ENCODE data around the gene SLC12A7.
"Not testable (repeated sequence)": the region's sequence is repeated elsewhere in the genome, so short reads cannot be mapped to it uniquely, and the experiment has no call there.

The SLC12A7 gene

GRCh38 chr5:1034986-1035385 lies 76.9 kb downstream of the SLC12A7 start:
- DNase-seq (ENCODE audit: low spot score), result no peak

DNA sequence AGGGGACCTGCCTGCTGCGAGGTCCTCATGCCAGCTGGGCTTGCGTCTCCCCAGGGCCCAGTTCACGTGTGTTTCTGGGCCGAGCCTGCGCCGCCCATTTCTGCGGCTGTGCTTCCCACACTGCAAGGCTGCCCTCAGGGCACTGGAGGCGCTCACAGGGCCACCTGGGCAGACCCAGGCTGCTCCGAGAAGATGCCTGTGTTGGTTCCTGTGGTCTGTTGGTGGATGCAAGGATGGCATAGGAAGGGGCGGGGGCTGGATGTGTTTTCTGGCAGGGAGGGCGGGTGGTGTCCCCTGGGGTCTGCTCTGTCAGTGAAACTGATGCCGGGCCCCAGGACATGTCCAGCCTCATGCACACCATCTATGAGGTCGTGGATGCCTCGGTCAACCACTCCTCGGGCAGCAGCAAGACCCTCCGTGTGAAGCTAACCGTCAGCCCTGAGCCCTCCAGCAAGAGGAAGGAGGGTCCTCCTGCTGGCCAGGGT lies 77.4 kb downstream of the SLC12A7 start:
- no peak for DNase-seq (ENCODE audit: low spot score)

DNA sequence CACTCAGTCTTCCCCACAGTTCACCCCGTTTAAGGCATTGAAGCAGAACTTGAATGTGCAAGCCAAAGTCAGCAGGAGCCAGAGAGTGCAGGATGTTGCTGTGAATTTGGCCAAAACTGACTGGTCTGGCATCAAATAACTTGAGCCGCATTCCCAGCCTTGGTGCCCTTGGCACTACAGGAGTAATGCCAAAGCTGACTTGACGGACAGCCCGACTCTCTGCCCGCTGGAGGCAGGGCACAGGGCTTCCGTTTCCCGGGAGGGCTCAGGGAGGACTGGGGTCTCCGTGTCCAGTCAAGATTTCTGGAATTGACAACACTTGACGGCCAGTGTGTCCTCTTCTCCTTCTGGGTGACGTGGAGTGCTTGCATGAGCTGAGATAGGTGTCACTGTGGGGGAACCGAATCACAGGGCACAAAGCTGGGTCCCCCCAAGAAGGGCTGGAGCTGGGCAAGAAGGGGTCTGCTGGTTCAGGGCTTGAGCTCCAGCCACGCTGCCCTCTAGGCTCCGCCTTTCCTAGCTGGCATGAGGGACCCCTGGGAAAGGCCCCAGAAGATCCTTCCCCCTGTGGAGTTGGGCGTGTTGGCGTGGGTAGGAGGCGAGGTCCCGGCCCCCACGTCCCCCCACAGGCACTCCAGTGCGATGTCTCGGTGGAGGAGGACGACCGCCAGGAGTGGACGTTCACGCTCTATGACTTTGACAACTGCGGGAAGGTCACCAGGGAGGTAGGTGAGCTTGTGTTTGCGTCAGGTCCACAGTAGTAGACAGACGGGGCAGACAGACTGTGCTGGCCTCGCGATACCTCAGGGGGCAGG lies 78.0 kb downstream of the SLC12A7 start:
- DNase-seq (ENCODE audit: low spot score), result no peak

DNA sequence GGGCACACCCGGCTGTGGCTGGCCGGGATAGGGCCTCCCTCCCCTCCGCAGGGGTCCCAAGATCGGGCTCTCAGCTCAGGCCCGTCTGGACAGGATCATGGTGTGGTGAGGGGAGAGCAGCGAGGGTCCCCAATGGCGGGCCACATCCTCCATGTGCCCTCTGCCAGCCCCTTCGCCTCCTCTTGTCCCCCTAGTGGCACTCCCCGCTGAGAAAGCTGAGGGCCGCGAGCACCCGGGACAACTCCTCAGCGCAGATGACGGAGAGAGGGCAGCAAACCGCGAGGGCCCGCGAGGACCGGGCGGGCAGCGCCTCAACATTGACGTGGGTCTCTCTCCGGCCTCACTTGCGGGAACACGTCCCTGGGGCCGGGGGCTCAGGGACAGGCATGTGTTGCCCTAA lies 78.7 kb downstream of the SLC12A7 start:
- DNase-seq (ENCODE audit: low spot score), result no peak

GRCh38 chr5:1032551-1033027 lies 79.3 kb downstream of the SLC12A7 start:
- no peak for DNase-seq (ENCODE audit: low spot score)

- no peak for DNase-seq (ENCODE audit: low spot score)
Measured at GRCh38 chr5:1032011-1032410, 79.9 kb downstream of the SLC12A7 start.

DNA sequence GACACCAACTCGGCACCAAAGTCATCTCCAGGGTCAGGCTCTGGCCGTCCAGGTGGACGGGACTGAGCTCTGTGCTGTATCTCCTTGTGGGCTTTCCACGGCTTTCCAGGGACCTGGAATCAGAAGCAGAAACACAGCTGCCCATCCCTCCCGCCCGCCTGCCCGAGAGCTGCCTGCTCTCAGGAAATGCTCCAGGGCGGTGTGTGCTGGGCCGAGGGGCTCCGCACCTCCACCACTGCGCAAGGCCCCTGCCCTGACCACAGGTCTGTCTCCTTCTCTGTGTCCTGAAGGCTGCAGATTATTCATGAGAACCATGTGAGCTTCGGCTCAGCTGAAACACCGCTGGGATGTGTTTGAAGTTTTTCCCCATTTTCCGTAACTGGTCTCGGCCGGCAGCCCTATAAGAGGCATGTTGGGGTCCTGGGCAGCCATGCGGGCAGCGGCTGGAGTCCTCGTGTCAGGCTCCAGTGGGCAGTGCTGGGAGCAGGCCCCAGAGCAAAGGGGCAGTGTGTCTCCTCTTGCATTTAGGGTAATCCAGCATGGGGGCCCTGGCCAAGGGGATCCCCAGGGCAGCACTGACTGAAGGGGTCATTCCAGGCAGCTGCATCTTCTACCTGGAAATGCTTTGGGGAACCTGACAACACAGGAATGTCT lies 80.4 kb downstream of the SLC12A7 start:
- no peak for DNase-seq (ENCODE audit: low spot score)

DNA sequence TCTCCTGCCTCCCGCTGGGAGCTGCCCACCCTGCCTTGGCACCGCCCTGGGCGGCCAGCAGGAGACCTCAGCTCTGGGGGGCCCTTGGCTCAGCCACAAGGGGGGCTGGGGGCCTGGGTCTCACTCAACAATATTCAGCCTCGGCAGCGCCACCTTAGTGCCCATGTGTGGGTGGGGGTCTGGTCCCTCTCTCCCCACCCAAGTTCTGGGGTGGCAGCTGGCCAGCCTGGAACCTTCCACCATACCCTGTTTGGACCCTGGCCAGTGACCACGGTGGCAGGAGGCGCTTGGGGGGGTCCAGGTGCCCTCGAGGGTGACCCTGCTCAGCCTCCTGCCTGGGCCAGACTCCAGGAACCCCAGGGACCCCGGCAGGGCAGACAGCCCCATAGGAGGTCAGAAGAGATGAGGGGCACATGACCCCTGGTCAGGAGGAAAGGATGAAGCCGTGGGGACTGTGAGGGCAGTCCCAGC lies 81.0 kb downstream of the SLC12A7 start:
- DNase-seq (ENCODE audit: low spot score), result no peak

GRCh38 chr5:1029945-1030625 lies 81.8 kb downstream of the SLC12A7 start:
- DNase-seq (ENCODE audit: low spot score), result no peak

GRCh38 chr5:1029282-1029944 lies 82.5 kb downstream of the SLC12A7 start:
- DNase-seq (ENCODE audit: low spot score), result no peak

- DNase-seq (ENCODE audit: low spot score), result no peak
Measured at GRCh38 chr5:1028481-1029281, 83.2 kb downstream of the SLC12A7 start.

GRCh38 chr5:1027631-1028441 lies 84.0 kb downstream of the SLC12A7 start:
- no peak for DNase-seq (ENCODE audit: low spot score)

DNA sequence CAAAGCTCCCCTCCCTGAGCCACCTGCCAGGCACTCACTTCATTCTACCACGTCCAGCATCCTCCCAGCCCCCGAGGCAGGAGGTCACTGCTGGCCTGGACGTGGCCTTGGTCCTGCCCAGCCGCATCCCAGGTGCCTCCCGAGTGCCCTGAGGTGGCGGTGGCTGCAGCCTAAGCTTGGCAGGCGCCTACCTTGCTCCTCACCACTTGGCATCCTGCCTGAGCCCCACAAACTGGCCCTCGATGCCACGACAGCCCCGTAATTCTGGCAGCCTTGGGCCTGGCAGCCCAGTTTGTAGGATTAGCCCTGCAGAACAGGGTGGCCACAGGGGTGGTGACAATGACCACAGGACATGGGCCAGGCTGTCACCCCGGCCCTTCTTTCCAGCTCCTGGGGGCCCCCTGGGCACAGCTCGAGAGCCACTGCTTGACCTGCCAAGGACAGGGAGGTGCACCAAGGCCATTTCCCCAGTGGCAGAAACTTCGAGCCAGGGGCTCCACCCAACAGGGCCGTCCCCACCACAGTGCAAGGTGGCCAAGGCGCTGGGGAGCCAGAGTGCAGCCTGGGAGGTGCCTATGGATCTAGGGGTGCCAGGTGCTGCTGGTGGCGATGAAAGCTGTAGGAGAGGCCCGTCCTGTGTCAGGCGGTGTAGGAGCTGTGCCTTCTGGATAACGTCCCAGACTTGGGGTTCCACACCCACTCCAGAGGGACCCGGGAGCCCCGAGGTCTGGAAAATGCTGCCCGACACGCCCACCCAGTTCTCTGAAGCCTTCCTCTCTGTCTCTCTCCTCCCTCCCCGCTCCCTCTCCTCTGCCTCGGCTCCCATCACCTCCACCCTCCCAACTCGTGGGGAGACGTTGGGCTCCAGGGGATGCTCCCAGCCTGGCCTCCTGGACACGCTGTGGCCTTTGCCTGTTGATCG lies 84.9 kb downstream of the SLC12A7 start:
- DNase-seq (ENCODE audit: low spot score), result no peak

- DNase-seq (ENCODE audit: low spot score), result not testable (repeated sequence)
Measured at GRCh38 chr5:1021969-1022336, 89.9 kb downstream of the SLC12A7 start.

DNA sequence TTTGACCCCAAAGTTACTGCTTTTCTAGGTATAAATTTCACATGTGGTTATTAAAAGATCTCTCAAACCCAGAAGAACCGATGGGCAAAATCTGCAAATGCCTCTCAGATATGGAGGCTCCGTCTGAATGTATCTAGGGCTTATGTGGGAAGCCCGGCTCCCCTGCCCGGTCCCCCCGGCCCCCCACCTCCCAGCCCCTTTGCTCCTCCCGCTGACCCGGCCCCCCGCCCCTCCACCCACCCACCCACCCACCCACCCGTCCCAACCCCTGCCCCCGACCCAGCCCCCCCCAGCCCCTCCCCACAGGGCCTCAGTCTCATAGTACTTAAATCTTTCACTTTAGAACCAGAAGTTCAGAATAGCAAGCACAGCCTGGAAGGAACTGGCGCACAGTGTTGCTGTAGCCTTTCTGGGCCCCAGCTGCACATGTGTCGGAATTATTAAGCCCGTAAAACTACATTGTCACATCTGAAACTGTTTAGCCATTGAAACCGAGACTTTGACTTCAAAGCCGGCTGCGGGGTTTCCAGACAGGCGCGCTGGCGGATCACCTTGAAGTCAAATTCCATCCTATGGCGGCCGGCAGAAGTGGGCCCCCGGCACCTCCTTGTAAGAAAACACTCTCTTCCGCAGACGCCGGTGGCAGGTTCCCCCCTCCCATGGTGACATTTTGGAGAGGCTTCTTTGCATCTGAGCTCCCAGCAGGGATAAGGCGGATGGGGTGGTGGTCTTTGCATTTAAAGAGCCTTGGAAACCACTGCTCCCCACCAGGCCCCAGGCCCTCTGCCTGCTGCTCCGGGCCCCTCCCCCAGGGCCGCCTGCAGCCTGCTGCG lies 90.5 kb downstream of the SLC12A7 start:
- no peak for DNase-seq (ENCODE audit: low spot score)

- no peak for DNase-seq (ENCODE audit: low spot score)
Measured at GRCh38 chr5:1020452-1020961, 91.4 kb downstream of the SLC12A7 start.

DNA sequence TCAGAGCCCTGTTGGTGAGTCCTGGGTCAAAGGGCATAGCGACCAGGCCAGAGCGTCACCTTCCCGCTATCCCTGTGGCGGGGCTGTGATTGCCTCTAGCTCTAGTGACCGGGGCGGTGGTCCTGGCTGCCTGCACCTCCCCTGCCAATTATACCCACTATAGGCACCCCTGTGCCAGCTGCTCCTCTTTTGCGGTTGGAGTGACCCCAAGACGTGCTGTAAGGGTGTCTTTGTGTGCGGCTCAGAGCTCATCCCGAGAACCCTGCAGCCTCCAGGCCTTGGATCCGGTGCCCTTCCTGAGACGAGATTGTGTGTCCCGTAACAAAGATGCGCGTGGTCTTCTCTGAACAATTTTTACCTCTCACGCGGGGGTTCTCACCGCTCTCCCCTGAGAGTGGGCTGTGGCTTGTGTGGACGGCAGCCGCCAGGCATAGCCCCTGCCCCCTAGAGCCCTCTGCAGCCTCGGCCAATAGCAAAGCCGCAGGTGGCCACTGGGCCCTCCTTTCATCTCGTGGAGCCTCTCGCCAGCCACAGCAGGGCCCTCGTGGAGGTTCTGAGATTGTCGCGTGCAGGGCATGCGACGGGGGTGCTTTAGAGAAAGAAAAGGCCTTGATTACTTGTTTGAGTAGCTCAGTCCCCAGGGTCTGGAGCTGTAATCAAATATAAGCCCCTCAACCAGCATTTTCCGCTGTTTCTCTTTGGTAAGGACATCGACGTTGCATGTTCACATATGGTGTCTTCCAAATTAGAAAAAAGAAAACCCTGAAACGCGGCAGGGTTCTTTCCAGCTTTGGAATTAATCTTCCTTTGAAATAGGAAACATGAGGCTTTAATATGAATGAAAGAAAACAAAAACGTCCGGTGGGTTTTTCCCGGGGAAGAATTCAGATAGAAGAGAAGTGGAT lies 92.6 kb downstream of the SLC12A7 start:
- no peak for DNase-seq (ENCODE audit: low spot score)

All from AG08395 (cell line).